Daoy (cell line): ENCODE data around the gene PLEKHM1. TPM values are rescaled to one million over a fixed set of nuclear protein-coding genes. Genes with fewer than 3 reads are reported as not detected.

Experiments used
- DNase-seq: peaks from one replicate; pipeline ENCODE4 v3.0.0-alpha.2; 2015; ENCODE audit warnings: low read depth
- total RNA-seq: library from RNA; depleted of rRNA; stranded (reverse); fragments of >200 nt; shearing (Covaris generic); gene quantifications from 2 replicates; pipeline ENCODE4 v1.2.3, GENCODE V29; 2014

Gene PLEKHM1
- total RNA-seq, 1 experiment from 2014 or later = 7.7 TPM

GRCh38 chr17:45427181-45427835, 63.2 kb downstream of the PLEKHM1 start:
- no peak for DNase-seq

GRCh38 chr17:45426561-45426960, 64.0 kb downstream of the PLEKHM1 start:
- no peak for DNase-seq

GRCh38 chr17:45425984-45426413, 64.5 kb downstream of the PLEKHM1 start:
- DNase-seq = no peak

GRCh38 chr17:45425125-45425983, 65.2 kb downstream of the PLEKHM1 start:
- DNase-seq = peak; percentile 87

- DNase-seq = no peak
Measured at GRCh38 chr17:45424769-45425124, 65.8 kb downstream of the PLEKHM1 start.

- DNase-seq = no peak
Measured at GRCh38 chr17:45423975-45424335, 66.6 kb downstream of the PLEKHM1 start.

GRCh38 chr17:45423304-45423974, 67.1 kb downstream of the PLEKHM1 start:
- no peak for DNase-seq

- DNase-seq = no peak
Measured at GRCh38 chr17:45414990-45415881, 75.3 kb downstream of the PLEKHM1 start.

- DNase-seq = no peak
Measured at GRCh38 chr17:45413498-45413923, 77.0 kb downstream of the PLEKHM1 start.

GRCh38 chr17:45411348-45412105, 79.0 kb downstream of the PLEKHM1 start:
- no peak for DNase-seq

- DNase-seq = no peak
Measured at GRCh38 chr17:45410144-45411091, 80.1 kb downstream of the PLEKHM1 start.

- DNase-seq = no peak
Measured at GRCh38 chr17:45409659-45410076, 80.9 kb downstream of the PLEKHM1 start.

GRCh38 chr17:45408611-45409421, 81.7 kb downstream of the PLEKHM1 start:
- no peak for DNase-seq

GRCh38 chr17:45406107-45406506, 84.4 kb downstream of the PLEKHM1 start:
- DNase-seq = no peak

- DNase-seq = peak; percentile 58
Measured at GRCh38 chr17:45405250-45406086, 85.1 kb downstream of the PLEKHM1 start.

GRCh38 chr17:45404870-45405249, 85.7 kb downstream of the PLEKHM1 start:
- no peak for DNase-seq

GRCh38 chr17:45403906-45404490, 86.5 kb downstream of the PLEKHM1 start:
- DNase-seq = no peak

- no peak for DNase-seq
Measured at GRCh38 chr17:45402916-45403315, 87.6 kb downstream of the PLEKHM1 start.
